Breast epithelium (tissue), 4 donors: Measurements from ENCODE around the gene USH1G. TPM values are rescaled to one million over a fixed set of nuclear protein-coding genes. Genes with fewer than 3 reads are reported as not detected.

Experiments
- DNase-seq, 2 donors: peaks; one replicate each; pipeline ENCODE4 v3.0.0-alpha.2; 2019; ENCODE audit warnings: low spot score in 2 of 2
- H3K27ac ChIP-seq, 2 donors: fragments of 200-600 bp; sonication (generic) in 1 of 2; one replicate each; pipeline ENCODE4 v1.5.1; 2016 to 2019; ENCODE audit warnings: mild to moderate bottlenecking in 1 of 2
- H3K27me3 ChIP-seq, 2 donors: fragments of 200-600 bp; sonication (generic) in 1 of 2; one replicate each; pipeline versions ENCODE4 v1.5.1 to v1.6.0; 2017 to 2019; ENCODE audit warnings: control low read depth in 1 of 2, mild to moderate bottlenecking in 1 of 2
- H3K36me3 ChIP-seq: fragments of 200-600 bp; one replicate; pipeline ENCODE4 v1.5.1; 2019
- H3K4me1 ChIP-seq, 2 donors: fragments of 200-600 bp; sonication (generic); one replicate each; pipeline ENCODE4 v1.5.1; 2016 to 2019; ENCODE audit warnings: control low read depth in 1 of 2
- H3K4me3 ChIP-seq, 3 donors: fragments of 200-600 bp; sonication (generic); 1 replicate in 2 of 3; 2 replicates in 1 of 3; pipeline ENCODE4 v1.5.1; 2016 to 2019; ENCODE audit warnings: mild to moderate bottlenecking in 3 of 3, moderate library complexity in 2 of 3
- H3K9me3 ChIP-seq, 2 donors: fragments of 200-600 bp; sonication (generic) in 1 of 2; one replicate each; pipeline ENCODE4 v1.5.1; 2016 to 2019; ENCODE audit warnings: control low read depth in 1 of 2
- POLR2A ChIP-seq: fragments of 450-650 bp; IDR thresholded peaks from one replicate; pipeline ENCODE4 v1.6.1; 2016; ENCODE audit warnings: antibody characterized with exemption, mild to moderate bottlenecking, moderate library complexity
- POLR2AphosphoS5 ChIP-seq, 3 donors: sonication (generic); formaldehyde crosslinking; IDR thresholded peaks; one replicate each; pipeline ENCODE4 v1.6.1; 2017; ENCODE audit warnings: antibody characterized with exemption in 3 of 3
- intact Hi-C: fragments of 100-400 bp; cut with DNase I; formaldehyde crosslinking; loops from one replicate; pipeline ENCODE4 v1.15.1; 2023; ENCODE audit warnings: low total_unique reads
- total RNA-seq, 3 donors: library from RNA; depleted of rRNA; stranded (reverse); fragments of >200 nt; gene quantifications; one replicate each; pipeline ENCODE4 v1.1.0, GENCODE V29; 2016
- TF ChIP-seq, protein P1 (sequence below), 3 donors: fragments of 450-650 bp; IDR thresholded peaks; one replicate each; pipeline ENCODE4 v1.5.1; 2016 to 2017; ENCODE audit warnings: antibody characterized with exemption in 3 of 3, mild to moderate bottlenecking in 3 of 3, moderate library complexity in 3 of 3

The USH1G gene
- total RNA-seq, 3 donors from 2014 or later, result not detected

DNA sequence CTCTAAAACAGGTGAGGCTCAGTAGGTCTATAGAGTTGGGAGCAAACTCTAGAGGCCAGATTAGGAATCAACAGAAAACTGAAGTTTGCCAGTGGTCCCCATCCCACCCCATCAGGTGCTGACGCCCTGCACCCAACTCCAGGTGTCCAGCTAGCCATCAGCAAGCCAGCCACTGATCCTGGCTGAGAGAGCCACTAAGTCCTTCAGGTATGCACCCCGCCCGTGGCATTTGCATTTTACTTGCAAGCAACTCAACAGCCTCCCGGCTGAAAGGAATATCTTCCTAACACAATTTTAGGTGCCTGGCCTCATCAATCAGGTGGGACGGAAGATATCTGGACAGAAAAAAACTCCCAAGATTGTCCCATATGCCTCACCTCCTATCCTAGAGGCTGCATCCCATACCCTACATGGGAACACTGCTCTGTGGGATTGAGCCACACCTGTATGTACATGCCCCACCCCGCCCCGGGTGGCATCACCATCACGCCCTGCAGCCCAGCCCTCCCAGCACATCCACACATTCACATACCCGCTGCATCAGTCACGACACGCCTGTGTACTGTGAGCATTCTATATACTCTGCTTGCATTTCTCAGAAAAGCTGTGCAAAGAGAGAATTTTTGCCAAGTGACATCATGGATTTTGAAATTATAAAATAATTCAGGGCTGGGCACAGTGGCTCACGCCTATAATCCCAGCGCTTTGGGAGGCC lies 20.9 kb upstream of the USH1G start:
- Histone ChIP-seq H3K4me1 (no peaks in the 10 kb centered on the region), H3K4me3 (no peak overlapping the region), H3K36me3 (no peaks in the 10 kb centered on the region), H3K9me3 (no peaks in the 10 kb centered on the region), H3K27me3 (peaks cover 0 to 17% of the 10 kb centered on the region in 2 donors), H3K27ac (no peak overlapping the region)
- intact Hi-C loops, result no loop called here
- TF ChIP-seq POLR2AphosphoS5 (IDR thresholded peaks at IDR 0.05) (no peak), POLR2A (no peak)
- no peak for DNase-seq

DNA sequence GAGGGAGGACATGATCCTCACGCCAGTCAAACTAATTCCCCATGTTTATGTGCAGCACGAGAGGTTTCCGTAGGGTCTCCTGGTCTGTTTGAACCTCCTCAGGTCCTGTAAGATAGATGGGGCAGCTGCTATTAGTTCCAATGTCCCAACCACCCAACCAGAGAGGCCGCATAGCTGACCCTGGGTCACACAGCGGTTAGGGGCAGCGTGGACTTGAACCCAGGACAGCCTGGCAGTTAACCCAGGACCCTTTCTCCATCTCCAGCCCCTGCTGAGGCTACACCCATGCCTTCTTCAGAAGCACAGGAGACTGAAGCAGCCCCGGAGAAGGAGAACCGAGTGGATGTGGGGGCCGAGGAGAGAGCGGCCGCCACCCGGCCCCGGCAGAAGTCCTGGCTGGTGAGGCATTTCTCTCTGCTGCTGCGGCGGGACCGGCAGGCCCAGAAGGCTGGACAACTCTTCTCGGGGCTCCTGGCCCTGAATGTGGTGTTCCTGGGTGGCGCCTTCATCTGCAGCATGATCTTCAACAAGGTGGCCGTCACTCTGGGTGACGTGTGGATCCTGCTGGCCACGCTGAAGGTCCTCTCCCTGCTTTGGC lies 18.2 kb upstream of the USH1G start:
- no peak overlapping the region for H3K27ac ChIP-seq
- H3K4me1 ChIP-seq, result peaks cover 0 to 3% of the 10 kb centered on the region in 2 donors
- H3K4me3 ChIP-seq, result no peak overlapping the region
- no peaks in the 10 kb centered on the region for H3K9me3 ChIP-seq
- DNase-seq, result no peak
- H3K36me3 ChIP-seq, result no peaks in the 10 kb centered on the region
- no peak for TF ChIP-seq POLR2AphosphoS5 (IDR thresholded peaks at IDR 0.05)
- TF ChIP-seq, protein P1, sequence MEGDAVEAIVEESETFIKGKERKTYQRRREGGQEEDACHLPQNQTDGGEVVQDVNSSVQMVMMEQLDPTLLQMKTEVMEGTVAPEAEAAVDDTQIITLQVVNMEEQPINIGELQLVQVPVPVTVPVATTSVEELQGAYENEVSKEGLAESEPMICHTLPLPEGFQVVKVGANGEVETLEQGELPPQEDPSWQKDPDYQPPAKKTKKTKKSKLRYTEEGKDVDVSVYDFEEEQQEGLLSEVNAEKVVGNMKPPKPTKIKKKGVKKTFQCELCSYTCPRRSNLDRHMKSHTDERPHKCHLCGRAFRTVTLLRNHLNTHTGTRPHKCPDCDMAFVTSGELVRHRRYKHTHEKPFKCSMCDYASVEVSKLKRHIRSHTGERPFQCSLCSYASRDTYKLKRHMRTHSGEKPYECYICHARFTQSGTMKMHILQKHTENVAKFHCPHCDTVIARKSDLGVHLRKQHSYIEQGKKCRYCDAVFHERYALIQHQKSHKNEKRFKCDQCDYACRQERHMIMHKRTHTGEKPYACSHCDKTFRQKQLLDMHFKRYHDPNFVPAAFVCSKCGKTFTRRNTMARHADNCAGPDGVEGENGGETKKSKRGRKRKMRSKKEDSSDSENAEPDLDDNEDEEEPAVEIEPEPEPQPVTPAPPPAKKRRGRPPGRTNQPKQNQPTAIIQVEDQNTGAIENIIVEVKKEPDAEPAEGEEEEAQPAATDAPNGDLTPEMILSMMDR (IDR thresholded peaks at IDR 0.05), result no peak
- no peak for TF ChIP-seq POLR2A
- intact Hi-C loops, result no loop called here
- peaks cover 0 to 39% of the 10 kb centered on the region in 2 donors for H3K27me3 ChIP-seq

DNA sequence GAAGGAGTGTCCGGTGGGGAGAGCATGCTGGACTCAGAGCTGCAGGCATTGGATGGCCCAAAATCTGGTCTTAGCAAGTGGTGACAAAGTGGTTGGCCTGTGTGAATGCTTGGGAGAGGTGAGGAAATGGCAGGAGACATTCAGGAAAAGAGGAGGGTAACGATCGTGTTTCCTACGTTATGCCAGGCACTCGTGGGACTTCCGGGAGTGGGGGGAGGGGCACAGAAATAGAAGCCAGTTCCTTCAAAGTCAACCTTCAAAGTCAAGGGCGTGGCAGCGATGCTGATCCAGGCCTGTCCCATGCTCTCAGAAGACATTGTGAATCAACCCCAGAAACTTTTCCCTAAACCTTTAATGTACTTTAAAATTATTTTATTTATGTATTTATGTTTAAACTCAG lies 16.5 kb upstream of the USH1G start:
- Histone ChIP-seq H3K27ac (no peak overlapping the region), H3K4me3 (no peak overlapping the region), H3K27me3 (peaks cover 0 to 53% of the 10 kb centered on the region in 2 donors), H3K9me3 (no peaks in the 10 kb centered on the region), H3K36me3 (no peaks in the 10 kb centered on the region), H3K4me1 (peaks cover 0 to 11% of the 10 kb centered on the region in 2 donors)
- intact Hi-C loops, result no loop called here
- TF ChIP-seq POLR2A, result no peak
- TF ChIP-seq POLR2AphosphoS5 (IDR thresholded peaks at IDR 0.05), result no peak
- TF ChIP-seq, protein P1 (IDR thresholded peaks at IDR 0.05), result no peak
- no peak for DNase-seq

DNA sequence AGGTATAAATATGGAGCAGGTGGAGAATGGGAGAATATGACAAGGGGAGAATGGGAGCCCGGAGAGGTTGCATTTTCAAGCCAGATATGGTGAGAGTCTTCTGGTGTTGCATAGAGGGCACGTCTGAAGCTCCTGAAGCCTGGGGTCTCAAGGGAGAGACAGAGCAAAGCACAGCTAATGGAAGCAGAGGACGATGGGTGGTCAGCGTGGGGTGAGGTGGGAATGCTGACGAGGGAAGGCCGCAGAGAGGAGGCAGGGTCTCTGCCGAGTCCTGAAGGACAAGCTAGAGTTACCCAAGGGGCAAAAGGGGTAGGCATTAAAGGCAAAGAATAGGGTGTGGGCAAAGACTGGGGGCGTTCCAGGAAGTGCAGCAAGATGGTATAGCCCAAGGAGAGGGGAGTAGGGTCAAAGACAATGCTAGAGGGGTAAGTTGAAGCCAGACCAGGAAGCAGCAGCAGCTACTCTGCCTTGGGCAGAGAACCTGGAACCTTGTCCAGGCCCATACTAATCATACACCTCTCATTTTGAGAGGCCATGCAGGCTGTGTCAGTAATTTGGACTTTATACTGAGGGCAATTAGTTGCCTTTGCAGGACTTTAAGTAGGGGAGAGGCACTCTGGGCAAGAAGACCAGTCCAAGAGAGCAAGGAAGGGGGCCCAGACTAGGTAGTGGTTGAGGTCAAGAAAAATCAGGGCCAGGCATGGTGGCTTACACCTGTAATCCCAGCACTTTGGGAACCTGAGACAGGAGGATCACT lies 15.3 kb upstream of the USH1G start:
- intact Hi-C loops, result no loop called here
- peaks cover 0 to 49% of the 10 kb centered on the region in 2 donors for H3K27me3 ChIP-seq
- H3K27ac ChIP-seq, result no peak overlapping the region
- TF ChIP-seq, protein P1 (IDR thresholded peaks at IDR 0.05), result no peak
- no peak for TF ChIP-seq POLR2A
- TF ChIP-seq POLR2AphosphoS5 (IDR thresholded peaks at IDR 0.05), result no peak
- H3K9me3 ChIP-seq, result no peaks in the 10 kb centered on the region
- H3K4me3 ChIP-seq, result no peak overlapping the region
- peaks cover 0 to 11% of the 10 kb centered on the region in 2 donors for H3K4me1 ChIP-seq
- H3K36me3 ChIP-seq, result no peaks in the 10 kb centered on the region
- no peak for DNase-seq

DNA sequence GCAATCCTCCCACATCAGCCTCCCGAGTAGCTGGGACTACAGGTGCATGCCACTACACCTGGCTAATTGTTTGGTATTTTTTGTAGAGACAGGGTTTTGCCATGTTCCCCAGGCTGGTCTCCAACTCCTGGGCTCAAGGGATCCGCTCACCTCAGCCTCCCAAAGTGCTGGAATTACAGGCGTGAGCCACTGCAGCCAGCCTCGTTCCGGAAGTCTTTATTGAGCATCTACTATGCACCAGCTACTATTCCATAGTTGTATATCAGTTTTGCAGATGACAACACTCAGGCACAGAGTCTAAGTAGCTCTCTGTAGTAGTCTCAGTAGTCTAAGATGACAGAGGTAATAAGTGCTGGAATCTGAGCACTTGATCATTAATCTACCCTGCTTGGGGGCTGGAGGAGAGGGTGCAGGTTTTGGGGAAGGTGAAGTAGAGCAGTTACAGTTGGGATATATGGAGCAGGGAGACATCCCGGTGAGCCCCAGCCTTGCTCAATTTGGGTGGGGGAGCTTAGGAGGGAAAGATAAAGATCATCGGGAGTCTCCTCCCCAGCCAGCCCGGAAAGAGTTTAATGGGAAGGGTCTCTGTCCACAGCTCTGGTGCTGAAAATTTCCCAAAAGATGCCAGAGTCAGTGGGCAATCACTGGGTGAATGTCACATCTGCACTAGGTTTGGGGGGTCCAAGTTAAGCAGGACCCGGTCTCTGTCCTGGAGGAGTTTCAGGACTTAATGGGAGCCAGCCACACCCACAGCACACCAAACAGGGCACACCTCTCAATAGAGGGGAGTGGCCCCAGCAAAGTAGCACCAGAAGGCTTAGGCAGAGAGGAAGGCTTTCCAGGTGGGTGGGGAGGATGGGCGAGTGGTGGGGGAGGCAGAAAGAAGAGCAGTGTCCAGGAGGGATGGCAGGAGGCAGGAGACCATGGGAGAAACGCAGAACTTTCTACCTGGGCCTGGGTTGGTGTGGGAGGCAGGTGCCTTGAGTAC lies 14.3 kb upstream of the USH1G start:
- no peaks in the 10 kb centered on the region for H3K36me3 ChIP-seq
- H3K27me3 ChIP-seq, result peaks cover 0 to 55% of the 10 kb centered on the region in 2 donors
- DNase-seq, result no peak
- H3K4me1 ChIP-seq, result peaks cover 0 to 11% of the 10 kb centered on the region in 2 donors
- intact Hi-C loops, result no loop called here
- TF ChIP-seq, protein P1 (IDR thresholded peaks at IDR 0.05), result no peak
- TF ChIP-seq POLR2A, result no peak
- H3K27ac ChIP-seq, result no peak overlapping the region
- no peaks in the 10 kb centered on the region for H3K9me3 ChIP-seq
- H3K4me3 ChIP-seq, result no peak overlapping the region
